HCT116 (cell line): ENCODE measurements around the gene MEFV. TPM values are rescaled to one million over a fixed set of nuclear protein-coding genes. Genes with fewer than 3 reads are reported as not detected.

Experiments used
- ATAC-seq: fragments of 200-7000 bp; cut with Tn5 transposase; 2 replicates; pipeline ENCODE4 v1.9.1; 2020; ENCODE audit warnings: mild to moderate bottlenecking, moderate library complexity
- BruUV-seq: library from RNA; stranded (reverse); fragments of 400-500 nt; replicated peaks from 2 replicates; lab custom pipeline; 2021; lab: Mats Ljungman, UMichigan
- CTCF ChIA-PET: fragments of 300-600 bp; sonication (Branson Sonifier 250); formaldehyde crosslinking; loops from one replicate; lab custom pipeline; 2021; ENCODE audit warnings: antibody characterized with exemption; lab: Charles Lee
- POLR2A ChIA-PET: fragments of 300-600, 350-600 bp; sonication (Branson Sonifier 250); formaldehyde crosslinking; loops from one replicate; lab custom pipeline; 2021; ENCODE audit warnings: antibody characterized with exemption; lab: Charles Lee
- RAD21 ChIA-PET, 2 experiments: fragments of 300-600 bp; sonication (Branson Sonifier 250); formaldehyde crosslinking; loops; one replicate each; lab custom pipeline; 2023; ENCODE audit warnings: low total read pairs in 2 of 2; ENCODE audit not compliant: uncharacterized antibody in 2 of 2, unreplicated experiment in 2 of 2, low non-redundant PET in 1 of 2; lab: Charles Lee
- DNase-seq: peaks from one replicate; pipeline ENCODE4 v3.0.0-alpha.2; 2010; ENCODE audit warnings: low read depth, low spot score
- H2AFZ ChIP-seq: fragments of 200-600 bp; shearing (Covaris generic), sonication (generic); 2 replicates; pipeline ENCODE4 v1.6.1; 2017; ENCODE audit warnings: low read depth, mixed run types, mixed read lengths, antibody characterized with exemption, low read length; ENCODE audit not compliant: poor library complexity, severe bottlenecking
- H3K27ac ChIP-seq: 2 replicates; pipeline ENCODE4 v1.5.1; 2012; ENCODE audit warnings: low read depth, low read length
- H3K27me3 ChIP-seq: fragments of 200-600 bp; sonication (generic); 2 replicates; pipeline ENCODE4 v1.6.1; 2016; ENCODE audit warnings: mixed run types, low read length, mixed read lengths; ENCODE audit not compliant: insufficient read depth
- H3K36me3 ChIP-seq, 2 experiments: fragments of 200-500 bp in 1 of 2; fragments of 200-600 bp in 1 of 2; sonication (Bioruptor generic) in 1 of 2; sonication (generic) in 1 of 2; 2 replicates each; pipeline versions ENCODE4 v1.5.1 to v1.6.1; 2014 to 2016; ENCODE audit warnings: low read length in 2 of 2, inconsistent platforms in 1 of 2, mixed read lengths in 1 of 2, mixed run types in 1 of 2; ENCODE audit not compliant: insufficient read depth in 2 of 2, control insufficient read depth in 1 of 2
- H3K4me1 ChIP-seq, 2 experiments: fragments of 200-600 bp in 1 of 2; sonication (generic) in 1 of 2; 2 replicates each; pipeline versions ENCODE4 v1.5.1 to v1.6.1; 2012 to 2017; ENCODE audit warnings: low read length in 2 of 2, inconsistent platforms in 1 of 2, mild to moderate bottlenecking in 1 of 2, mixed read lengths in 1 of 2, mixed run types in 1 of 2, moderate library complexity in 1 of 2; ENCODE audit not compliant: insufficient read depth in 2 of 2, control insufficient read depth in 1 of 2
- H3K4me2 ChIP-seq: fragments of 200-600 bp; sonication (generic); 2 replicates; pipeline ENCODE4 v1.6.1; 2017; ENCODE audit warnings: mixed run types, low read length, mixed read lengths
- H3K4me3 ChIP-seq, 2 experiments: fragments of 200-600 bp in 1 of 2; sonication (generic) in 1 of 2; replicated peaks in 1 of 2; 2 replicates each; pipeline ENCODE4 v1.5.1; 2011 to 2016; ENCODE audit warnings: low read length in 2 of 2, control low read depth in 1 of 2, low read depth in 1 of 2, mild to moderate bottlenecking in 1 of 2, mixed read lengths in 1 of 2, mixed run types in 1 of 2
- H3K79me2 ChIP-seq: fragments of 200-600 bp; sonication (generic); 2 replicates; pipeline ENCODE4 v1.6.1; 2017; ENCODE audit warnings: mild to moderate bottlenecking, mixed run types, low read length, moderate library complexity, mixed read lengths; ENCODE audit not compliant: insufficient read depth
- H3K9ac ChIP-seq: fragments of 200-600 bp; sonication (generic); 2 replicates; pipeline ENCODE4 v1.6.1; 2016; ENCODE audit warnings: low read length, mixed read lengths
- H3K9me2 ChIP-seq: fragments of 200-600 bp; sonication (generic), shearing (Covaris generic); 2 replicates; pipeline ENCODE4 v1.6.1; 2017; ENCODE audit warnings: mixed run types, mild to moderate bottlenecking, moderate library complexity; ENCODE audit not compliant: insufficient read depth
- H3K9me3 ChIP-seq, 2 experiments: fragments of 200-500 bp in 1 of 2; fragments of 200-600 bp in 1 of 2; sonication (Bioruptor generic) in 1 of 2; sonication (generic) in 1 of 2; 2 replicates each; pipeline ENCODE4 v1.6.1; 2014 to 2017; ENCODE audit warnings: low read length in 2 of 2, mixed read lengths in 2 of 2, inconsistent platforms in 1 of 2, low read depth in 1 of 2, mild to moderate bottlenecking in 1 of 2, mixed run types in 1 of 2, moderate library complexity in 1 of 2; ENCODE audit not compliant: control insufficient read depth in 1 of 2, insufficient read depth in 1 of 2
- H4K20me1 ChIP-seq: fragments of 200-600 bp; sonication (generic), shearing (Covaris generic); 2 replicates; pipeline ENCODE4 v1.6.1; 2017; ENCODE audit warnings: mixed run types, mild to moderate bottlenecking, moderate library complexity; ENCODE audit not compliant: insufficient read depth
- CBX3 ChIP-seq: IDR thresholded peaks from 2 replicates; pipeline ENCODE4 v1.6.1; 2012; ENCODE audit warnings: low read depth
- CEBPB ChIP-seq: IDR thresholded peaks from 2 replicates; pipeline ENCODE4 v1.6.1; 2012; ENCODE audit warnings: low read depth
- RAD21 ChIP-seq: IDR thresholded peaks from 2 replicates; pipeline ENCODE4 v1.6.1; 2012; ENCODE audit warnings: low read depth, mild to moderate bottlenecking
- intact Hi-C: fragments of 100-400 bp; cut with micrococcal nuclease; formaldehyde crosslinking; loops from 2 replicates; pipeline ENCODE4 v1.10.0; 2022
- total RNA-seq: library from RNA; stranded (reverse); gene quantifications from one replicate; pipeline ENCODE4 v1.2.1, GENCODE V29; 2021; ENCODE audit not compliant: unreplicated experiment
- TF ChIP-seq, protein P1 (sequence below), 3 experiments: fragments of 200-600 bp in 1 of 3; sonication (generic) in 1 of 3; IDR thresholded peaks in 2 of 3; conservative IDR thresholded peaks in 1 of 3; 2 replicates each; pipeline ENCODE4 v1.5.1; 2012 to 2017; ENCODE audit warnings: low read depth in 2 of 3, low read length in 2 of 3, antibody characterized with exemption in 1 of 3, borderline replicate concordance in 1 of 3, control low read depth in 1 of 3, mild to moderate bottlenecking in 1 of 3, mixed read lengths in 1 of 3, mixed run types in 1 of 3, moderate library complexity in 1 of 3; ENCODE audit not compliant: insufficient read depth in 1 of 3

Gene MEFV
- total RNA-seq, 1 experiment from 2014 or later = 0.15 TPM

DNA sequence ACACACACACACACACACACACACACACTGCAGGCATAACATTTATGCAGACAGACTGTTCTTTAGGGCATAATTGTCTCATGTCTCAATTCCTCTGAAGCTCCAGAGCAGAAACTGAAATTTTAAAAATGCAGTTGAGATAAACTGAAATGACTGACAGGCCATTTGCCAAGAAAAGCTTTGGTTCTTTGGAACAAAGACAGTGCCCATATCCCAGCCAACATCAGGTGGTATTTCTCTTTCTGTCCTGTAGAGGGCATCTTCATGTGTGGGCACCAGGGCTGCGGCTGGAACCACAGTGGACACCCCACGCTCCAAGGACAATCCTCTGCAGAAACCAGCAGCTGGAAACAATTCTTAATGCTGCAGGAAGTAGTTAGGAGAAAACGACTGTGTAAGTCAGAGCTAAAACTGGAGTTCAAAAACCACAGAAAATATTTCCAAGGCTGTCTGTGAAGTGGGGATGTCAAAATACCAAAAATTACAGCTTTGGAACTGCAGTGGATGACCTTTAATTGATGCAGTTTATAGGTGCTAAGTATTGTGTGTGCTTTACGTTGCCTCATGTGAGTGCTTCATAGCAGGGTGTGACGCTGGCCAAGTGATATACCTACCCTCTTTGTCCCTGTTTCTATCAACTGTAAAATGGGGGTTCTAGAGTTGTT lies 10.6 kb upstream of the MEFV start:
- no peak overlapping the region for H3K4me2 ChIP-seq
- no peak overlapping the region for H2AFZ ChIP-seq
- H3K9me3 ChIP-seq = no peaks in the 10 kb centered on the region; a peak in 1 of 4 replicates
- no peak overlapping the region for H3K27ac ChIP-seq
- H3K9ac ChIP-seq = no peak overlapping the region
- no peaks in the 10 kb centered on the region for H3K27me3 ChIP-seq
- ATAC-seq = no peak
- no peaks in the 10 kb centered on the region for H4K20me1 ChIP-seq
- no peaks in the 10 kb centered on the region for H3K79me2 ChIP-seq
- 0 out of 2 replicates have a peak, but pooled peaks have one; percentile 33 for TF ChIP-seq CBX3
- TF ChIP-seq CEBPB = no peak
- TF ChIP-seq, protein P1, sequence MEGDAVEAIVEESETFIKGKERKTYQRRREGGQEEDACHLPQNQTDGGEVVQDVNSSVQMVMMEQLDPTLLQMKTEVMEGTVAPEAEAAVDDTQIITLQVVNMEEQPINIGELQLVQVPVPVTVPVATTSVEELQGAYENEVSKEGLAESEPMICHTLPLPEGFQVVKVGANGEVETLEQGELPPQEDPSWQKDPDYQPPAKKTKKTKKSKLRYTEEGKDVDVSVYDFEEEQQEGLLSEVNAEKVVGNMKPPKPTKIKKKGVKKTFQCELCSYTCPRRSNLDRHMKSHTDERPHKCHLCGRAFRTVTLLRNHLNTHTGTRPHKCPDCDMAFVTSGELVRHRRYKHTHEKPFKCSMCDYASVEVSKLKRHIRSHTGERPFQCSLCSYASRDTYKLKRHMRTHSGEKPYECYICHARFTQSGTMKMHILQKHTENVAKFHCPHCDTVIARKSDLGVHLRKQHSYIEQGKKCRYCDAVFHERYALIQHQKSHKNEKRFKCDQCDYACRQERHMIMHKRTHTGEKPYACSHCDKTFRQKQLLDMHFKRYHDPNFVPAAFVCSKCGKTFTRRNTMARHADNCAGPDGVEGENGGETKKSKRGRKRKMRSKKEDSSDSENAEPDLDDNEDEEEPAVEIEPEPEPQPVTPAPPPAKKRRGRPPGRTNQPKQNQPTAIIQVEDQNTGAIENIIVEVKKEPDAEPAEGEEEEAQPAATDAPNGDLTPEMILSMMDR (IDR thresholded peaks at IDR 0.05 in 2 of 3, conservative IDR thresholded peaks at IDR 0.05 in 1 of 3; ENCODE audit: borderline replicate concordance in 1 of 3, insufficient read depth in 1 of 3, low read depth in 2 of 3, low read length in 2 of 3) = peak; percentile 26 to 73 (median 72); a peak in 5 of 6 replicates
- peak; percentile 54; the same call in 1 of the 2 replicates for TF ChIP-seq RAD21
- ChIA-PET POLR2A (interaction anchor here (0.6 to 1.7 kb wide), 3 partner anchors 9 to 150 kb away, joined by 3 to 7 read pairs (median 4); partner anchors contain the start of gene ZNF263), RAD21 (interaction anchor here in 1 of 2 experiments (0.6 to 0.7 kb wide), 2 partner anchors 177 to 248 kb away, joined by 3 read pairs; no protein-coding TSS in a partner anchor), CTCF (interaction anchor here (0.7 to 1.9 kb wide), 6 partner anchors 10 to 245 kb away, joined by 3 to 15 read pairs (median 4); partner anchors contain the start of genes NAA60, ZNF174, ZNF263 and ZSCAN32)
- intact Hi-C loops = loop anchor here (10.0 kb wide), 1 partner anchor 178 kb away; the partner anchor contains the start of genes NAA60 and ZNF597
- DNase-seq = peak; percentile 29
- peaks cover 14 to 28% of the 10 kb centered on the region in 2 experiments for H3K4me1 ChIP-seq
- BruUV-seq = no TSS peak
- H3K36me3 ChIP-seq = no peaks in the 10 kb centered on the region
- no peaks in the 10 kb centered on the region for H3K9me2 ChIP-seq
- H3K4me3 ChIP-seq = no peak overlapping the region
